HG03521 (cell line): ENCODE measurements around the gene FIGNL2.
"Not testable (repeated sequence)": the region's sequence is repeated elsewhere in the genome, so short reads cannot be mapped to it uniquely, and the experiment has no call there.

Source experiments
- ATAC-seq: cut with Tn5 transposase; IDR thresholded peaks from one replicate; pipeline ENCODE4 v1.9.1; 2021; ENCODE audit warnings: mild to moderate bottlenecking, moderate library complexity; ENCODE audit not compliant: unreplicated experiment

Gene FIGNL2

DNA sequence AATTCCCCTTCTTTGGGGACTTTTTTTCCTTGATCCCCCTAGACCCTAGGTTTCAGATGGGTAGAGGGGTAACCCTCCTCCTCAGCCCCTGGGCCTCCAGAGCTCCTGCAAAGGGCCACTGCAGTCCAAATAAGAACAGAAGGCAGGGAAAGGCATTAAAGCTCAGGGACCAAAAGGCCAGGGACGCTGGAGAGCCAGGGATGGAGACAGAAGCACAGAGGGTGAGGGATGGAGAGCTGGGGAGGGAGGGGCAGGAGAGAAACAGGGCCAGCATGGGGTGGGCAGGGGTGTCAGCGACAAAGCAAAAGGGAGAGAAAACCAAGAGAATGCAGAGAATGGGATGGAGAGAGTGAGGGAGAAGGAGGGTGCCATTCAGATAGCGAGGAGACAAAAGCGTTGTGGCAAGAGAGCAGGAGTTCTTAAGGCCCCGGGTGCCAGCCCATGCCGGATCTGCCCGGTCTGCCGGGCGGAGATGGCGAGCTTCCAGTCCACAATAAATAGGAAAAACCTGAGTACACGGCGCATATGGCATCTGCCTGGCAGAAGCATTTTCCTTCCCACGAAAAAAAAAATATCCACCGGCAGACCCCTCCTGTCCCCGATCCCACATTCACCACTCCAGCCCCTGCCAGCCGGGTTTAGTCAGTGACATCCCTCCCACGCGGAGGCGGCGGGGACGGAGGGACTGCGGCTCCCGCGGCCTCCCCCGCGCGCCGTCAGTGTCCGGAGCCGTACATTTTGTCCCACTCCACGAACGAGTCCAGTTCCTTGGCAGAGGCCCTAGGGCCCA, 28.6 kb downstream of the FIGNL2 start:
- ATAC-seq: no peak

GRCh38 chr12:51818566-51819300, 29.8 kb downstream of the FIGNL2 start:
- ATAC-seq: no peak

DNA sequence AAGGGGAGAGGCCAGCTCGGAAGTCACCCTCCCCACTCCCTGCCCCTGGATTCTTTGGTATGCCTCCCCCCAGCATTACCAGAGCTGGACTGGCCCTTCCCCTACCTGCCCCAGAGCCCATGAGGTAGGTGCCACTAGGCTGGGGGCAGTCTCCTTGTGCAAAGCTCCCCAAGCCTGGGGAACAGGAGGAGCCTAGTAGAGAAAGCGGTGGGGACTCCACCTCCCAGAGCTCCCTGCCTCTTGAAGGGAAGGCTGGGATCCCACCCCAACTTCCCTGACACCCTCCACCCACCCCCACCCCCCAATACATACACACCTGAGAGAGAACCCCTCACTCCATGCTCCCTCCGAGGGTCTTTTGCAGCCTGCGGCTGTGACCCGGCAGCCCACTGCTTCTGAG, 30.4 kb downstream of the FIGNL2 start:
- ATAC-seq: no peak

GRCh38 chr12:51817027-51817953, 31.2 kb downstream of the FIGNL2 start:
- ATAC-seq: no peak

GRCh38 chr12:51815571-51815970, 32.9 kb downstream of the FIGNL2 start:
- no peak for ATAC-seq

DNA sequence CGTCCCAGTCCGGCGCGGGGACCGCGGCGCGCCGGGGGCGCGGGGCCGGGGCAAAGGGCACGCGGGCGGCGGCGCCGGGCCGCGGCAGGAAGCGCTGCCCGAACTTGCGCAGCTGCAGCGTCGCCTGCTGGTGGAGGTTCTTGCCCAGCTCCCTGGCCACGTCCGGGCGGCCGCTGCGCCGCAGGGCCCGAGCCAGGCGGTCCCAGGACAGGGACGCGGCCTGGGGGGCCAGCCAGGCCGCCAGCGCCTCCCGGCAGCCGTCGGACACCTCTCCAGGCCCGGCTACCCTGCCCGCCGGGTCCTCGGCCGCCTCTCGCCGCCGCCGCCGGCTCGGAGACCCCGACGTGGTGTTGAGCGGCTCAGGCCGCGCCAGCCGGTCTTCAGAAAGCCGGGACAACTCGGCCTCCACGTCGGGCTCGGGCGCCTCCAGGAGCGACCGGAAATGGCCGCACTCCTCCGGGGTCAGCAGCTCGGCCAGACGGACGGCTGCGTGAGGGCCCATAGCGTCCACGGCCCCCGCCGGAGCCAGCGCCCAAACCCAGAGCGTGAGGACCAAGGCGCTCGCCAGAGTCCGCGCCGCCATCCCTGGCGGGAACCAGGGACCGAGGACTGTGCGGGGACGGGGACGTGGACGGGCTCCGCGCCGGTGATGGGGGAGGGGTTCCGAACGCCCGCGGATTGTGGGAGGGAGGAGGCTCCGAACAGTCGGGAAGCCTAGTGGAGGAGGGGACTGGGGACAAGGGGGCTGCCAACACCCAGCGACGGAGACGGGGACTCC, 34.0 kb downstream of the FIGNL2 start:
- no peak for ATAC-seq

GRCh38 chr12:51813931-51814310, 34.6 kb downstream of the FIGNL2 start:
- no peak for ATAC-seq

DNA sequence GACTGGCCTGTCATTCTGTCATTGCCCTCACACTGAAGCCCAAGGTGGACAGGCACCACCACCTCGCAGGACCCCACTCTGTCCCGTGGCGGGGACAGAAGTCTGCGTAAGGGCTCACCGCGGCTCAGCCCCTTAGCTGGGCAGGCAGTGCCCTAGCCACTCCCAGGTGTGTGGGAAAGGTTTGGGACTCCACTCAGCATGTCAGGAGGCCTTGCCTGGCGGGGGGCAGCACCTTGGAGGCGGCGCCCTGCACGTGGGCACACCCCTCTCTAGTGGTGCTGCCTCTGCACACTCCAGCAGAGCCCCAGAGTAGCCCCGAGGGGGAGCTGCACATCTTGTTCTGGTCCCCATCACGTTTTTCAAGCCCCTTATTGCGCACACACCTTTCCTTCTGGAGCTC, 35.6 kb downstream of the FIGNL2 start:
- no peak for ATAC-seq

- ATAC-seq: no peak
These were observed 37.0 kb downstream of the FIGNL2 start for GRCh38 chr12:51811203-51812202.

DNA sequence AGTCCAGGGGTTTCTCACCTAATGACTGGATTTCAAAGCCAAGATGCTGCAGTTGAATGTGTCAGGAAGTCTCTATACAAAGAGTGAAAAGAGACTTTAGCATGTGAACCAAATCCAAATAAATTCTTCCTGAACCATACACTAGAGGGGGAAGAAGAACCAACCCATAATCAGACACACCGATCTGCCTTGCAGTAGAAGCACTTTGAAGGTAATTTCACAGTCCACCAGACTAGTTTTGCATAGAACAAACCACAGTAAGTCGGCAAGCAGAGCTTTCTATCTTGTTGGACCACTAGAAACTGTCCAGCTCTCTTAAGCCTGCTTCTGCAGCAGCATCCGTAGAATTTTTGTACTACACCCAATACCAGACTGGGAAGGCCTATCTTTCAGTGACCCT, 39.3 kb downstream of the FIGNL2 start:
- ATAC-seq: no peak

DNA sequence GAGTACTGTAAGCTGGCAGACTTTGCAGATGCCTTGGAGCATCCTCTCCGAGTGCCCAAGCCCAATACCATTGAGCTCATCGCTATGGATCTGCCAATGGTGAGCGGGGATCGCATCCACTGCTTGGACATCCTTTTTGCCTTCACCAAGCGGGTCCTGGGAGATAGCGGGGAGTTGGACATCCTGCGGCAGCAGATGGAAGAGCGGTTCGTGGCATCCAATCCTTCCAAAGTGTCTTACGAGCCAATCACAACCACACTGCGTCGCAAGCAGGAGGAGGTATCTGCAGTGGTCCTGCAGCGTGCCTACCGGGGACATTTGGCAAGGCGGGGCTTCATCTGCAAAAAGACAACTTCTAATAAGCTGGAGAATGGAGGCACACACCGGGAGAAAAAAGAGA, 41.6 kb downstream of the FIGNL2 start:
- no peak for ATAC-seq

GRCh38 chr12:51801027-51801426, 47.5 kb downstream of the FIGNL2 start:
- no peak for ATAC-seq

- ATAC-seq: no peak
These were observed 50.0 kb downstream of the FIGNL2 start for GRCh38 chr12:51798501-51798900.

DNA sequence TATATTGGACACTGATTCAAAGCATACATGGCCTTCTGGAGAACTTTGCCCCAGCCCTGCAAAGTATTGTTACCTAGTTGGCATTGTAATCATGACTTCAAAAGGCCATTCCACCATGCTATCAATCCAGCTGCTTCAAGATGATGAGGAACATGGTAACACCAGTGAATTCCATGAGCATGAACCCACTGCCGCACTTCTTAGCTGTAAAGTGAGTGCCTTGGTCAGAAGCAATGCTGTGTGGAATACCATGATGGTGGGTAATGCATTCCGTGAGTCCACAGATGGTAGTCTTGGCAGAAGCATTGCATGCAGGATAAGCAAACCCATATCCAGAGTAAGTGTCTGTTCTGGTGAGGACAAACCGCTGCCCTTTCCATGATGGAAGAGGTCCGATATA, 50.5 kb downstream of the FIGNL2 start:
- not testable (repeated sequence) for ATAC-seq

- ATAC-seq: no peak
These were observed 51.2 kb downstream of the FIGNL2 start for GRCh38 chr12:51797301-51797700.

DNA sequence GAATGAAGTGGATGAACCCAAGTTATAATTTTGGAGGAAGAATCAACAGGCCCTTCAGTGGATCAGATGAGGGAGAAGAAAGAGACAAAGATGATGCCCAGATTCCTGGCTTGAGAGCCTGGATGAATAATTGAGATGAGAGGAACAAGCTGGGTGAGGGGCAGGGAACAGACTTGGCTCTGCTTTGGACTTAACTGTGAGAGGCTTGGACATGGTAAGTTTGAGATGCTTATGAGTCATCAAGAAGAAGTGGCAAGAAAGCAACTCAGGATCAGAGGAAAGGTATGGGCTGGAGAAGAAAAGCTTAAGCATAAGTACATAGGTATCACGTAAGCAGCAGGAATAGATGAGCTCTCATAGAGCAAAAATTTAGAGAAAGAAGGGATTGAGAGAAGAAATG, 55.3 kb downstream of the FIGNL2 start:
- no peak for ATAC-seq

GRCh38 chr12:51792417-51792816, 56.1 kb downstream of the FIGNL2 start:
- ATAC-seq: no peak

- ATAC-seq: no peak
These were observed 59.6 kb downstream of the FIGNL2 start for GRCh38 chr12:51788876-51789275.

- no peak for ATAC-seq
These were observed 62.6 kb downstream of the FIGNL2 start for GRCh38 chr12:51785906-51786305.
